Measurements from ENCODE around the gene MCRIP2. TPM values are rescaled to one million over a fixed set of nuclear protein-coding genes. Genes with fewer than 3 reads are reported as not detected.
A peak's percentile ranks its signal among the peaks of the same experiment; 100 is the strongest.

The MCRIP2 gene
- total and polyA plus RNA-seq, 9 of the 15 experiments (the other 6 are each of a cell fraction or from before 2014, with no cell fraction given) = 0.80 to 120 (median 35.2) TPM

DNA sequence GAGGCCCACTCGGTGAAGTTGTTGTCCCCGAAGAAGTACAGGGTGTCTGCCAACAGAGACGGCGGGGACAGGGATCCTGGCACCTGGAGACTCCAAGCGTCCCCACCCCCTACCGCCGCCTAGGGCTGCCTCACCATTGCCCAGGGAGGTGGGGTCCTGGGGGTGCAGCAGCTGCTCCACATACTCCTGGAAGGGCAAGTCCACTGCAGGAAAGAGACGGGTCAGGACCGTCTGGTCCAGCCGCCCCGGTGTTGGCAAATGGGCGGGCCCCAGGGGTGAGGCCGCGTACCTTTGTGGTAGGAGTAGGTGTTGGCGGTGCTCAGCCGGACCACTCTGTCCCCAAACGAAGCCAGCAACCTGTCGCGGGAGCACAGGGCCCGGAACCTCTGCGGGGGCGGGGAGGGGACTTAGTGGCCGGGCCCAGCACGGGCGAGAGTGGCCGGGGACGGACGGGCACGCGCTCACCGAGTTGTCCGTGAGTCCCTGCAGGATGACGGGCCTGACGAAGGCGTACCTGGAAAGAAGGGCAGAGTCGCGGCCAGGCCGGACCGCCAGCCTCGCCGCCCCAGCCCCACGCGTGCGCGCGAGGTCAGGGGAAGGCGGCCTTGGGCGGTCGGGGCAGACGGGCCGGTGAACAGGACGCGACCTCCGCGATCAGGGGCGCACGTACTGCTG lies 41.9 kb downstream of the MCRIP2 start (continued):
- no peak for TF ChIP-seq CHD4 (IDR thresholded peaks at IDR 0.05; ENCODE audit: insufficient read depth, insufficient replicate concordance, low read depth, low read length, poor library complexity, severe bottlenecking)
- peak; percentile 59; the same call in 1 of the 2 replicates for TF ChIP-seq NR4A1 (CRISPR knock-in tag; IDR thresholded peaks at IDR 0.05)
- TF ChIP-seq NR4A1 (tag; IDR thresholded peaks at IDR 0.05) = no peak
- TF ChIP-seq HNRNPL (IDR thresholded peaks at IDR 0.05; ENCODE audit: low read depth, low read length) = 0 out of 2 replicates have a peak, but pooled peaks have one; percentile 50
- TF ChIP-seq ZFX (CRISPR knock-in tag; IDR thresholded peaks at IDR 0.05) = peak; percentile 59
- TF ChIP-seq, protein P1, sequence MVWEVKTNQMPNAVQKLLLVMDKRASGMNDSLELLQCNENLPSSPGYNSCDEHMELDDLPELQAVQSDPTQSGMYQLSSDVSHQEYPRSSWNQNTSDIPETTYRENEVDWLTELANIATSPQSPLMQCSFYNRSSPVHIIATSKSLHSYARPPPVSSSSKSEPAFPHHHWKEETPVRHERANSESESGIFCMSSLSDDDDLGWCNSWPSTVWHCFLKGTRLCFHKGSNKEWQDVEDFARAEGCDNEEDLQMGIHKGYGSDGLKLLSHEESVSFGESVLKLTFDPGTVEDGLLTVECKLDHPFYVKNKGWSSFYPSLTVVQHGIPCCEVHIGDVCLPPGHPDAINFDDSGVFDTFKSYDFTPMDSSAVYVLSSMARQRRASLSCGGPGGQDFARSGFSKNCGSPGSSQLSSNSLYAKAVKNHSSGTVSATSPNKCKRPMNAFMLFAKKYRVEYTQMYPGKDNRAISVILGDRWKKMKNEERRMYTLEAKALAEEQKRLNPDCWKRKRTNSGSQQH (CRISPR knock-in tag; IDR thresholded peaks at IDR 0.05) = peak; percentile 78; the same call in 1 of the 2 replicates
- no peak for TF ChIP-seq RAD21 (CRISPR knock-in tag; conservative IDR thresholded peaks at IDR 0.05 in 1 of 2, IDR thresholded peaks at IDR 0.05 in 1 of 2)
- TF ChIP-seq CBX1 (IDR thresholded peaks at IDR 0.05; ENCODE audit: low read depth) = peak; percentile 20; the same call in 1 of the 2 replicates
- TF ChIP-seq TEAD1 (CRISPR knock-in tag; IDR thresholded peaks at IDR 0.05) = peak in 1 of 2 experiments; percentile 17; a peak in 1 of 4 replicates
- TF ChIP-seq SP1 (CRISPR knock-in tag; IDR thresholded peaks at IDR 0.05) = no peak
- TF ChIP-seq NR1H2 (CRISPR knock-in tag; IDR thresholded peaks at IDR 0.05) = 0 out of 2 replicates have a peak, but pooled peaks have one; percentile 66
- no peak for TF ChIP-seq DPF2 (IDR thresholded peaks at IDR 0.05)
- TF ChIP-seq CBX2 (IDR thresholded peaks at IDR 0.05; ENCODE audit: insufficient read depth, low read length, poor library complexity, severe bottlenecking) = no peak
- no peak for TF ChIP-seq POLR2AphosphoS5 (IDR thresholded peaks at IDR 0.05; ENCODE audit: control insufficient read depth, insufficient read depth, low read depth, low read length)
- no peak for TF ChIP-seq NEUROD1 (IDR thresholded peaks at IDR 0.05; ENCODE audit: borderline replicate concordance, low read depth, low read length, partially characterized antibody)
- peak; percentile 53; the same call in 1 of the 2 replicates for TF ChIP-seq ZBTB17 (CRISPR knock-in tag; IDR thresholded peaks at IDR 0.05)
- peak; percentile 85; the same call in 1 of the 2 replicates for TF ChIP-seq ZFPM2 (CRISPR knock-in tag; IDR thresholded peaks at IDR 0.05)
- TF ChIP-seq FIP1L1 (IDR thresholded peaks at IDR 0.05; ENCODE audit: low read depth, low read length, poor library complexity, severe bottlenecking) = no peak
- TF ChIP-seq, protein P2, sequence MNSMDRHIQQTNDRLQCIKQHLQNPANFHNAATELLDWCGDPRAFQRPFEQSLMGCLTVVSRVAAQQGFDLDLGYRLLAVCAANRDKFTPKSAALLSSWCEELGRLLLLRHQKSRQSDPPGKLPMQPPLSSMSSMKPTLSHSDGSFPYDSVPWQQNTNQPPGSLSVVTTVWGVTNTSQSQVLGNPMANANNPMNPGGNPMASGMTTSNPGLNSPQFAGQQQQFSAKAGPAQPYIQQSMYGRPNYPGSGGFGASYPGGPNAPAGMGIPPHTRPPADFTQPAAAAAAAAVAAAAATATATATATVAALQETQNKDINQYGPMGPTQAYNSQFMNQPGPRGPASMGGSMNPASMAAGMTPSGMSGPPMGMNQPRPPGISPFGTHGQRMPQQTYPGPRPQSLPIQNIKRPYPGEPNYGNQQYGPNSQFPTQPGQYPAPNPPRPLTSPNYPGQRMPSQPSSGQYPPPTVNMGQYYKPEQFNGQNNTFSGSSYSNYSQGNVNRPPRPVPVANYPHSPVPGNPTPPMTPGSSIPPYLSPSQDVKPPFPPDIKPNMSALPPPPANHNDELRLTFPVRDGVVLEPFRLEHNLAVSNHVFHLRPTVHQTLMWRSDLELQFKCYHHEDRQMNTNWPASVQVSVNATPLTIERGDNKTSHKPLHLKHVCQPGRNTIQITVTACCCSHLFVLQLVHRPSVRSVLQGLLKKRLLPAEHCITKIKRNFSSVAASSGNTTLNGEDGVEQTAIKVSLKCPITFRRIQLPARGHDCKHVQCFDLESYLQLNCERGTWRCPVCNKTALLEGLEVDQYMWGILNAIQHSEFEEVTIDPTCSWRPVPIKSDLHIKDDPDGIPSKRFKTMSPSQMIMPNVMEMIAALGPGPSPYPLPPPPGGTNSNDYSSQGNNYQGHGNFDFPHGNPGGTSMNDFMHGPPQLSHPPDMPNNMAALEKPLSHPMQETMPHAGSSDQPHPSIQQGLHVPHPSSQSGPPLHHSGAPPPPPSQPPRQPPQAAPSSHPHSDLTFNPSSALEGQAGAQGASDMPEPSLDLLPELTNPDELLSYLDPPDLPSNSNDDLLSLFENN (IDR thresholded peaks at IDR 0.05; ENCODE audit: low read depth in 2 of 2, low read length in 2 of 2) = no peak
- no peak for TF ChIP-seq ZKSCAN8 (CRISPR knock-in tag; IDR thresholded peaks at IDR 0.05)
- TF ChIP-seq PML (IDR thresholded peaks at IDR 0.05; ENCODE audit: low read length) = no peak
- peak; percentile 89 for TF ChIP-seq EGR1 (conservative IDR thresholded peaks at IDR 0.05)
